ENCODE measurements around the gene INVS. TPM values are rescaled to one million over a fixed set of nuclear protein-coding genes. Genes with fewer than 3 reads are reported as not detected.
"Not testable (repeated sequence)": the region's sequence is repeated elsewhere in the genome, so short reads cannot be mapped to it uniquely, and the experiment has no call there.

The INVS gene
- total RNA-seq, 1 experiment from 2014 or later, result 17.3 TPM

DNA sequence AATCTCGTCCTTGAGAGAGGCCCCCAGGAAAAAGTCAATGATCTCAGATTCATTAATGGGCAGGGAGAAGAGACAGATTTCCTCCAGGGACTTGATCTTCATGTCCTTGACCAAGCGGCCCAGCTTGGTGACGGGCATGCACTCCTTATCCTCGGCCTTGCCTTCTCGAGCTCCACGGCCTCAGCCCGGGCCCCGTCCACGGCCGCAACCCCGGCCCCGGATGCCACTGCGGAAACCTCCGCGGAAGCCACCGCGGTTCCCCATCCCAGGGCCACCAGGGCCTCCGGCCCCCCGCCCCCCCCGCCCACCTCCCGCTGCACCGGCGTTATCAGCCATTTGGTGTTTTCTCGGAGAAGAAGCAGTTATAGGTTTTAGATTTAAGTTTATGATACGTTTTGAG lies 18.3 kb downstream of the INVS start:
- no peak for DNase-seq (ENCODE audit: low read depth)

GRCh38 chr9:100120286-100120685 lies 21.2 kb downstream of the INVS start:
- DNase-seq (ENCODE audit: low read depth), result no peak

DNA sequence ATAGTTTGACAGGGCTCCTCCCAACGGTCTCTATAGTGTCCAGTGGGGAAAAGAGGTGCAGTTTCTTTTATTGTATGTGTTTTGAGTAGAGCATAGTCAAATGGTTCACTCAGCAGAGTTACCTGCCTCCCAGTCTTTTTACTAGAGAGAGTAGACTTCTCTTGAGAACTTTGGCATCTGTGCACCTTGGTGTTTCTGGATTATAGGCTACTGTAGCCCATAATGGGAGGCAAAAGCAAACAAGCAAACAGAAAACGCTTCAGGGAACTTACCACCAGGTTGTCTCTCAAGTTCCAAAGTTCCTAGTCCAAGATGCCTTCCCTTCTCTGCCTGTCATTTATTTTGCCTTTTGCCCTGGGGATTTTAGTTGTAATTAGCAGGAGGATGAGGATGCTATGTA lies 26.2 kb downstream of the INVS start:
- no peak for DNase-seq (ENCODE audit: low read depth)

DNA sequence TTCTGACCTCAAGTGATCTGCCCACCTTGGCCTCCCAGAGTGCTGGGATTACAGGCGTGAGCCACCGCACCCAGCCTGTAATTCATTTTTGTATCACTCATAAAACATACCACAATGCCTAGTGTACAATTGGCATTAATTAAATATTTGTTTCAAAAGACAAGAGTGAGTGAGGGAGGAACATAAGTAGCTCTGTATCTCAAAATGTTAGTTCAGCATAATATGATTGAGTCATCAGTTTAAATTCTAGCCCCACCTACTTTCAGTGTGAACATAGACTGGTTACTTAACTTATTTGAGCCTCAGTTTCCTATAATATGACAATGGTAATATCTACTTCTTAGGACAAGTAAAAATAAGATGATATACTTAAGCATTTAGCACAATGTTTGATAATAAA lies 26.9 kb downstream of the INVS start:
- DNase-seq (ENCODE audit: low read depth), result no peak

DNA sequence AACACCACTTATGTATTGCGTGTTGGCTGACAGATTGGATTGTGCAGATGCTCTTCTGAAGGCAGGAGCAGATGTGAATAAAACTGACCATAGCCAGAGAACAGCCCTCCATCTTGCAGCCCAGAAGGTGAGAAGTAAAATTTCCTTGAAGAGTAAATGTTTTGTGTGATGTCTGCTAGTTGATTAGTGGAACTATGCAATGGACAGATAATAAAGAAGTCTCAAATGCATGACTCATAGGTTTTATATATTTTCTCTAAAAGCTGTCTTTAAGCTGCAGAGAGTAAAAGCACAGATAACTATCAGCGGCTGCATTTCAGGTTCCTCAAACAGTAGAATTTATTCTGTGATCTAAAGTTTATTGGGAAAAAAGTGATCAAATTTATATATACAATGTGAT lies 27.4 kb downstream of the INVS start:
- DNase-seq (ENCODE audit: low read depth), result no peak

GRCh38 chr9:100129772-100130171 lies 30.7 kb downstream of the INVS start:
- DNase-seq (ENCODE audit: low read depth), result no peak

DNA sequence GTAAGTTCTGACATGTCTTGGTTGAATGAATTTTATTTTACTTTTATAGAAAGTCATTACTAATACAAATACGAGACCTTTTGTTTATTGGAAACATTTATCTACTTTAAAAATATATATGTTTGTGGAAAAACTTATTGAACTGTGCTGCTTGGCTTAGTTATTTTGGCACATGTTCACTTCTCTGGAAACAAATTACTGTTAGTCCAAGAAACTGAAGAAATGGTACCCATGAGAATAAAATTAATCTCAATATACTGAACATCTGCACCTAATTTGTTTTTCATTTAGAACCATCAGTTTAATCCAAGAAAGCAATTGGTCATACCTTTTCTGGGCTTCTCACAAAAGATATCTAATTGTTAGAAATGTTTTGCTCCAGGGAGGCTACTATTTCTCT lies 32.2 kb downstream of the INVS start:
- no peak for DNase-seq (ENCODE audit: low read depth)

- no peak for DNase-seq (ENCODE audit: low read depth)
These were observed 32.9 kb downstream of the INVS start for GRCh38 chr9:100131875-100132430.

GRCh38 chr9:100134731-100135130 lies 35.7 kb downstream of the INVS start:
- no peak for DNase-seq (ENCODE audit: low read depth)

DNA sequence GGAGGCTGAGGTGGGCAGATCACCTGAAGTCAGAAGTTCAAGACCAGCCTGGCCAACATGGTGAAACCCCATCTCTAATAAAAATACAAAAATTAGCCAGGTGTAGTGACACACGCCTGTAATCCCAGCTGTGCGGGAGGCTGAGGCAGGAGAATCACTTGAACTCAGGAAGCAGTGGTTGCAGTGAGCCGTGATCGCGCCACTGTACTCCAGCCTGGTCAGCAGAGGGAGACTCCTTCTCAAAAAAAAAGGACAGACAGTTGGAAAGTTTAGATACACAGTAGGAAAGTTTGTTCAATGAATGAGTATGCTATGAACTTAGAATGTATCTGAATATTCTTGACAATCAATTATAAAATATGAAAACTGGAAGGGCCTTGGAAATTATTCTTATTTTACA lies 37.8 kb downstream of the INVS start:
- peak; percentile 31 for DNase-seq (ENCODE audit: low read depth)

DNA sequence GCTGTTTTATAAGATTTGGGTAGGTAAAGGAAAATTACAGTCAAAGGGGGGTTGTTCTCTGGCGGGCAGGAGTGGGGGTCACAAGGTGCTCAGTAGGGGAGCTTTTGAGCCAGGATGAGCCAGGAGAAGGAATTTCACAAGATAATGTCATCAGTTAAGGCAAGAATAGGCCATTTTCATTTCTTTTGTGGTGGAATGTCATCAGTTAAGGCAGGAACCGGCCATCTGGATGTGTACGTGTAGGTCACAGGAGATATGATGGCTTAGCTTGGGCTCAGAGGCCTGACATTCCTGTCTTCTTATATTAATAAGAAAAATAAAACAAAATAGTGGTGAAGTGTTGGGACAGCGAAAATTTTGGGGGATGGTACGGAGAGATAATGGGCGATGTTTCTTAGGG lies 41.3 kb downstream of the INVS start:
- not testable (repeated sequence) for DNase-seq (ENCODE audit: low read depth)

DNA sequence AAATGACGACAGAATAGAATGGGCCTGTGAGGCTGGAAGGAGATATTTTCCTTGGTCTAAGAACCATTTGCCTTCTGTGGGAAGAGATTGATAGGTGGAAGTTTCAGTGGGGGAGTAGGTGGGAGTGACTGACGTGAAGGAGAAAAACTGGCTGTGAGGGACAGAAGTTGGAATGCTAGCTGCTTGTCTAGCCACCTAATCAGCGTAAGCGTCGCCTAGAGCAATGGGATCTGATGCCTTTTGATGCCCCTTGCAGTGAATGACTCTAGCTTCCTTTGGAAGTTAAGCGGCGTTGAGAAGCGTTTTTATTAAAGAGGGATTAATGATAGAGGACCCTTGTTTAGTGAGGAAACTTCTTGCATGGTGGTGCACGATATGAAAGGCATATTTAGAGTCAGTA lies 42.8 kb downstream of the INVS start:
- DNase-seq (ENCODE audit: low read depth), result not testable (repeated sequence)

GRCh38 chr9:100145167-100145934 lies 46.3 kb downstream of the INVS start:
- not testable (repeated sequence) for DNase-seq (ENCODE audit: low read depth)

GRCh38 chr9:100145976-100146375 lies 46.9 kb downstream of the INVS start:
- DNase-seq (ENCODE audit: low read depth), result not testable (repeated sequence)

- DNase-seq (ENCODE audit: low read depth), result no peak
These were observed 51.2 kb downstream of the INVS start for GRCh38 chr9:100150214-100150613.

GRCh38 chr9:100160021-100160420 lies 61.0 kb downstream of the INVS start:
- DNase-seq (ENCODE audit: low read depth), result no peak

DNA sequence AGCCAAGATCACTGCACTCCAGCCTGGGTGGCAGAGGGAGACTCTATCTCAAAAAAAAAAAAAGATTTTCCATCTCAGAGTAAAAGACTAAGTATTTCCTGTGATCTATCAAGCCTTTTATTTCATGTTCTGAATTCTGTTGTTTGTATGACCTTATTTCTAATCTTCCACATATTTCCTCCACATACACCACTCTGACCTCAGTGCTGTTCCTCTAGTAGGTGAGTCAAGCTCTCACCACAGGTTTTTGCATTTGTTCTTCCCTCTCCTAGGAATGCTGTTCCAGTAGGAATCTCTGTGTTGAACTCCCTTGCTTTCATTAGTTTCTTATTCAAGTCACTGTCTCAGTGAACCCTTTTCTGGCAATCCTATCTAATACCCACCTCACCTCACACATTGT lies 68.1 kb downstream of the INVS start:
- DNase-seq (ENCODE audit: low read depth), result peak; percentile 50

GRCh38 chr9:100167915-100168654 lies 69.0 kb downstream of the INVS start:
- DNase-seq (ENCODE audit: low read depth), result no peak

DNA sequence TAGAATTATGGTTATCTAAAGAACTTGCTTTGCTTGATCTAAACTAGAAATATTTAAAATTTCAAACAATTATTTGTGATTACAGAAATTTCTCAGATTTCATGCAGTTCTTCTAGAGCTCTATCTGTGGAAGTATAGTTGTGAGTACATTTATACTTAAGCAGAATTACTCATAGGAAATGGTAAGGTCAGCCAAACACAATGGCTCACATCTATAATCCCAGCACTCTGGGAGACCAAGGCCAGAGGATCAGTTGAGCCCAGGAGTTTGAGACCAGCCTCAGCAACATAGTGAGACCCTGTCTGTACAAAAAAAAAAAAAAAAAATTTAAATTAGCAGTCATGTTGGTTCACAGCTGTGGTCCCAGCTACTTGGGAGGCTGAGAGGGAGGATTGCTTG lies 71.0 kb downstream of the INVS start:
- peak; percentile 42 for DNase-seq (ENCODE audit: low read depth)

GRCh38 chr9:100170556-100170955 lies 71.5 kb downstream of the INVS start:
- DNase-seq (ENCODE audit: low read depth), result no peak

DNA sequence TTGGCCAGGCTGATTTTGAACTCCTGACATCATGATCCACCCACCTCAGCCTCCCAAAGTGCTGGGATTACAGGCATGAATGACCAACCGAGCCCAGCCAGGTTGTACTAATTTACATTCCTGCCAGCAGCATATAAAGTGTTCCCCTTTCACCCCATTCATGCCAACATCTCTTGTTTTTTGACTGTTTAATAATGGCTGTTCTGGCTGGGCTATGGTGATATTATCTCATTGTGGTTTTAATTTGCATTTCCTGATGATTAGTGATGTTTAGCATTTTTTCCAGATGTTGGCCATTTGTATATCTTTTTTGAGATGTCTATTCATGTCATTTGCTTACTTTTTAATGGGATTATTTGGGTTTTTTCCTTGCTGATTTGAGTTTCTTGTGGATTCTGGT lies 87.3 kb downstream of the INVS start:
- no peak for DNase-seq (ENCODE audit: low read depth)

GRCh38 chr9:100190339-100190738 lies 91.3 kb downstream of the INVS start:
- no peak for DNase-seq (ENCODE audit: low read depth)

DNA sequence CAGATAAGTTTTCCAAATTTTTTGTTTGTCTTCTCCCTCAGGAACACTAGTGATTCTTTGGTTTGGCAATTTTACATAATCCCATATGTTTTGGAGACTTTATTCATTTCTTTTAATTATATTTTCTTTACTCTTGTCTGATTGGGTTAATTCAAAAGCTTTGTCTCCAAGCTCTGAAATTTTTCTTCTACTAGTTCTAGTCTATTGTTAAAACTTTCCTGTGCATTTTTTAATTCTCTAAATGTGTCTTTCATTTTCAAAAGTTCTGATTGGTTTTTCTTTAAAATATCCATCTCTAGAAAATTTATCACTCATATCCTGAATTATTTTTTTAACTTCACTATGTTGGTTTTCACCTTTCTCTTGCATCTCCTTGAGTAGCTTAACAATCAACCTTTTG lies 92.2 kb downstream of the INVS start:
- DNase-seq (ENCODE audit: low read depth), result no peak

All from HT1080 (cell line).